Common myeloid progenitor, CD34-positive (primary cell): Measurements from ENCODE around the gene FAU.
A peak's percentile ranks its signal among the peaks of the same experiment; 100 is the strongest.
"Not testable (repeated sequence)": the region's sequence is repeated elsewhere in the genome, so short reads cannot be mapped to it uniquely, and the experiment has no call there.

Experiments
- CTCF ChIA-PET: fragments of 350-600 bp; sonication (Branson Sonifier 250); formaldehyde crosslinking; loops from one replicate; lab custom pipeline; 2021; ENCODE audit warnings: antibody characterized with exemption; lab: Charles Lee
- POLR2A ChIA-PET: fragments of 350-600 bp; sonication (Branson Sonifier 250); formaldehyde crosslinking; loops from one replicate; lab custom pipeline; 2021; ENCODE audit warnings: antibody characterized with exemption; lab: Charles Lee
- DNase-seq, 3 donors: peaks; one replicate each; pipeline versions ENCODE4 v3.0.0 to v3.0.0-alpha.2; 2013
- H3K27ac ChIP-seq, 2 experiments: 1 replicate in 1 of 2; 2 replicates in 1 of 2; pipeline ENCODE4 v1.7.0; 2013; ENCODE audit warnings: inconsistent platforms in 2 of 2, low read length in 2 of 2, mild to moderate bottlenecking in 2 of 2, low read depth in 1 of 2, moderate library complexity in 1 of 2; ENCODE audit not compliant: severe bottlenecking in 2 of 2, insufficient read depth in 1 of 2, poor library complexity in 1 of 2
- H3K27me3 ChIP-seq, 5 experiments: replicated peaks in 2 of 5; 1 replicate in 3 of 5; 2 replicates in 2 of 5; pipeline versions ENCODE4 v1.6.1 to v1.7.0; 2013; ENCODE audit warnings: low read length in 4 of 5, mild to moderate bottlenecking in 2 of 5, moderate library complexity in 2 of 5, inconsistent platforms in 1 of 5; ENCODE audit not compliant: insufficient read depth in 5 of 5, control insufficient read depth in 4 of 5
- H3K36me3 ChIP-seq, 4 experiments: 1 replicate in 2 of 4; 2 replicates in 2 of 4; pipeline versions ENCODE4 v1.6.1 to v1.7.0; 2013; ENCODE audit warnings: low read length in 3 of 4, control low read depth in 1 of 4, mild to moderate bottlenecking in 1 of 4; ENCODE audit not compliant: control insufficient read depth in 4 of 4, insufficient read depth in 4 of 4
- H3K4me1 ChIP-seq, 4 experiments: 1 replicate in 3 of 4; 2 replicates in 1 of 4; pipeline versions ENCODE4 v1.6.1 to v1.7.1; 2013; ENCODE audit warnings: low read length in 3 of 4, mild to moderate bottlenecking in 3 of 4, control low read depth in 1 of 4, inconsistent platforms in 1 of 4, moderate library complexity in 1 of 4; ENCODE audit not compliant: control insufficient read depth in 4 of 4, insufficient read depth in 4 of 4; ENCODE audit errors: control extremely low read depth in 1 of 4
- H3K4me3 ChIP-seq, 7 experiments: 1 replicate in 4 of 7; 2 replicates in 3 of 7; pipeline versions ENCODE4 v1.5.1 to v1.7.0; 2013; ENCODE audit warnings: mild to moderate bottlenecking in 7 of 7, low read length in 6 of 7, moderate library complexity in 6 of 7, inconsistent platforms in 2 of 7, low read depth in 2 of 7, control low read depth in 1 of 7; ENCODE audit not compliant: insufficient read depth in 4 of 7, control insufficient read depth in 1 of 7; ENCODE audit errors: extremely low read depth in 1 of 7
- H3K9me3 ChIP-seq, 5 experiments: 1 replicate in 4 of 5; 2 replicates in 1 of 5; pipeline versions ENCODE4 v1.6.1 to v1.7.1; 2013; ENCODE audit warnings: low read length in 4 of 5, mild to moderate bottlenecking in 2 of 5, inconsistent platforms in 1 of 5, low read depth in 1 of 5, moderate library complexity in 1 of 5; ENCODE audit not compliant: control insufficient read depth in 4 of 5, insufficient read depth in 2 of 5; ENCODE audit errors: control extremely low read depth in 1 of 5
- WGBS: methylation state at CpG from one replicate; pipeline ENCODE4 v1.1.5; 2013; ENCODE audit not compliant: insufficient coverage; 5-methylcytosine and 5-hydroxymethylcytosine counted together

The FAU gene

DNA sequence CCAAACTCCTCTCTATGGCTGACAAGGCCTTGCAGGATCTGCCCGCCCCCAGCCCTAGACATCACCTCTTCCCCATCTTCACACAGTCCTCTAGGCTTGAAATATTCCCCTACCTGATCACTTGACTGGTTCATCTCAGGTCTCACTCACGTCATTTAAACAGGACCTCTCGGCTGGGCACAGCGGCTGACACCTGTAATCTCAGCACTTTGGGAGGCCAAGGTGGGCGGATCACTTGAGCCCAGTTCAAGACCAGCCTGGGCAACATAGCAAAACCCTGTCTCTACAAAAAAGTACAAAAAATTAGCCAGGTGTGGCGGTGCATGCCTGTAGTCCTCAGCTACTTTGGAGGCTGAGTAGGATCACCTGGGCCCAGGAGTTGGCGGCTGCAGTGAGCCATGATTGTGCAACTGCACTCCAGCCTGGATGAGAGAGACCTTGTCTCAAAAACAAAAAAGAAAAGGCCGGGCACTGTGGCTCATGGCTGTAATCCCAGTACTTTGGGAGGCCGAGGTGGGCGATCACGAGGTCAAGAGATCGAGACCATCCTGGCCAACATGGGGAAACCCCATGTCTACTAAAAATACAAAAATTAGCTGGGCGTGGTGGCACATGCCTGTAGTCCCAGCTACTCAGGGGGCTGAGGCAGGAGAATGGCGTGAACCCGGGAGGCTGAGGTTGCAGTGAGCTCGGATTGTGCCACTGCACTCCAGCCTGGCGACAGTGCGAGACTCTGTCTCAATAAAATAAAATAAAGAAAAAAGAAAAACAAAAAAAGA lies 2.9 kb downstream of the FAU start:
- POLR2A ChIA-PET = interaction anchor here (1.4 to 3.7 kb wide), 2 partner anchors 13 to 16 kb away, joined by 5 to 26 read pairs; partner anchors contain the start of gene SYVN1
- DNase-seq, H3K4me3 ChIP-seq, H3K9me3 ChIP-seq, H3K27me3 ChIP-seq: not testable (repeated sequence)
- peaks cover 4 to 57% (median 22%) of the 10 kb centered on the region in 4 experiments for H3K36me3 ChIP-seq
- 98% methylated on average over 13 of the region's 18 CpGs for WGBS
- CTCF ChIA-PET = interaction anchor here (1.0 to 4.8 kb wide), 10 partner anchors 9 to 273 kb away, joined by 3 to 35 read pairs (median 10); partner anchors contain the start of genes CAPN1 and TM7SF2
- peaks cover 7 to 43% (median 29%) of the 10 kb centered on the region in 4 experiments for H3K4me1 ChIP-seq
- peak overlapping the region in 1 of 2 experiments; percentile 34 for H3K27ac ChIP-seq

DNA sequence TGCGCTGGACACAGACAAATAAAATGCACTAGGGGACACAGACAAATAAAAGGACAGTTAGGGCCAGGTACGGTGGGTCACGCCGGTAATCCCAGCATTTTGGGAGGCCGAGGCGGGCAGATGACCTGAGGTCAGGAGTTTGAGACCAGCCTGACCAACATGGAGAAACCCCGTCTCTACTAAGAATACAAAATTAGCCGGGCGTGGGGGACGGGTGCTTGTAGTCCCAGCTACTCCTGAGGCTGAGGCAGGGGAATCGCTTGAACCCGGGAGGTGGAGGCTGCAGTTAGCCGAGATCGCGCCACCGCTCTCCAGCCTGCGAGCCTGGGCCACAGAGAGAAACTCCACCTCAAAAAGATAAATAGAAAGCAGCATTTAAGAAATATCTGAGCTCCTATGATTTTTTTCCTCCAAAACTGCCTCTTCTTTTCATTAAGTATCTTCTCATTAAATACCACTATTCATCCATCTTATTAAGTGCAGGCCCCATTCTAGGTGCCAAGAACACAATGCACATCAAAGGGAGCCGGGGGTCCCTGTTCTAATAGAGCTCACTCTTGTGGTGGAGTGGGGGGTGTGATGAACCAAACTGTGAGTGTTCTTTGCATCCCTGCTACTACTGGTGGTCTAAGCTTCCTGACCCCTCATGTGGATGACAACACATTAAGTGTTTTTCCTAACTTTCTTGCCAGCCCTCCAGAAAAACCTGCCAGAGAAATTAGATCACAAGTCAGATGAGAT lies 3.7 kb downstream of the FAU start:
- no peaks in the 10 kb centered on the region for H3K9me3 ChIP-seq
- DNase-seq = no peak
- 96% methylated on average over 17 of the region's 18 CpGs for WGBS
- peaks cover 4 to 57% (median 22%) of the 10 kb centered on the region in 4 experiments for H3K36me3 ChIP-seq
- no peaks in the 10 kb centered on the region for H3K27me3 ChIP-seq
- peak overlapping the region in 1 of 2 experiments; percentile 34 for H3K27ac ChIP-seq
- peaks cover 7 to 50% (median 35%) of the 10 kb centered on the region in 4 experiments for H3K4me1 ChIP-seq
- ChIA-PET POLR2A (interaction anchor here (0.8 to 3.7 kb wide), 7 partner anchors 14 to 240 kb away, joined by 3 to 26 read pairs (median 5); partner anchors contain the start of genes ARL2, CAPN1, EHD1 and SYVN1), CTCF (interaction anchor here (0.8 to 4.8 kb wide), 13 partner anchors 8 to 331 kb away, joined by 3 to 35 read pairs (median 5); partner anchors contain the start of genes BATF2, CAPN1 and TM7SF2)
- H3K4me3 ChIP-seq = no peak overlapping the region

DNA sequence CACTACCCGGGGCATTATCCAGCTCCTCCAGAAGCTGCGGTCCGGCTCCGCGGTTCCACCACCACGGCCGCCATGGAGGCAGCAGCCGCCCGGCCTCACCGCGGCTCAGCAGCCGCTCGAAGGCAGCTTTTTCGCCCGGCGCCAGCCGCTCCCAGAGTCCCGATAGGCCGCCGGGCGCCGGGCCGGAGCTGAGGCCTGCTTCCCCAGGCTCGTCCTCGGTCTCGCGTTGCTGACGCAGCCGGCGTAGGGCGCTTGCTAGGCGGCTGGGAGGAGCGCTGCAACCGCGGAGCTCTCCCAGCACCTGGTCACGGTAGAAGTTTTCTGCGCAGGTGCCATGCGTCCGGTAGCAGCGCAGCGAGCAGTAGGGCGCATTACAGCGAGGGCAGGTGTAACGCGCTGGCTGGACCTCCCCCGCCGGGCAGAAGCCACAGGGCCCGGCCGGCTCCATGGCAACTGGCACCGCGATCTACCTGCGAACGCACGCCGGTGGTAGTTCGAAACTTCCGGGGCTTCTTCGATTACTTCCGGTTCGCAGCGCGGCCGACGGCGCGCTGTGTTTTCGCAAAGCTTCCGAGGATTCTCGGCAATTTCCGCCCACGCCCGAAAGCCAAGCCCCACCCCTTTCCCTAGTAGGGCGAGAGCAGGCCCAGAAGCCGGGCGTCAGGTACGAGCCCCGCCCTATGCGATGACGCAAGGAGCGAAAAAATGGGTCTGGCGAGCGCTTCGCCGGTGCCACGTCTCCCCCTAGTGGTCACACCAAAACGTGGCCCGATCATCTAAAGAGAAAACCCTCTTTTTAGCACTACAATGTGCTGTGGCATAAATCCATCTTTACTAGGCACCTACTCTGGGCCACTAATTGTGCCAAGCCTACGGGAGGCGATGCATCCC lies 4.5 kb downstream of the FAU start, which contains the start of gene ZNHIT2:
Gene ZNHIT2, minus strand, starts transcription at position 496 of the 891 bp plus-strand sequence. Its CDS starts 48 bp downstream, at position 448.
- peak within 1 kb of the TSS; percentile 50 to 90 (median 88) for H3K4me3 ChIP-seq
- H3K27ac ChIP-seq = peak within 1 kb of the TSS; percentile 68 to 86
- ChIA-PET CTCF (interaction anchor here (0.8 to 3.4 kb wide), 14 partner anchors 8 to 330 kb away, joined by 3 to 23 read pairs (median 4); partner anchors contain the start of genes BATF2, CAPN1 and SPDYC), POLR2A (interaction anchor here (0.8 to 3.7 kb wide), 10 partner anchors 10 to 239 kb away, joined by 3 to 26 read pairs (median 4); partner anchors contain the start of genes ARL2, CAPN1, EHD1 and SYVN1)
- under 1% methylated on average over 82 of the region's 89 CpGs for WGBS
- DNase-seq = peak; percentile 99 to 100 (median 99)
- peaks cover 6 to 52% (median 36%) of the 10 kb centered on the region in 4 experiments for H3K4me1 ChIP-seq
- no peaks in the 10 kb centered on the region for H3K9me3 ChIP-seq
- no peaks in the 10 kb centered on the region for H3K27me3 ChIP-seq
- peaks cover 4 to 57% (median 22%) of the 10 kb centered on the region in 4 experiments for H3K36me3 ChIP-seq

DNA sequence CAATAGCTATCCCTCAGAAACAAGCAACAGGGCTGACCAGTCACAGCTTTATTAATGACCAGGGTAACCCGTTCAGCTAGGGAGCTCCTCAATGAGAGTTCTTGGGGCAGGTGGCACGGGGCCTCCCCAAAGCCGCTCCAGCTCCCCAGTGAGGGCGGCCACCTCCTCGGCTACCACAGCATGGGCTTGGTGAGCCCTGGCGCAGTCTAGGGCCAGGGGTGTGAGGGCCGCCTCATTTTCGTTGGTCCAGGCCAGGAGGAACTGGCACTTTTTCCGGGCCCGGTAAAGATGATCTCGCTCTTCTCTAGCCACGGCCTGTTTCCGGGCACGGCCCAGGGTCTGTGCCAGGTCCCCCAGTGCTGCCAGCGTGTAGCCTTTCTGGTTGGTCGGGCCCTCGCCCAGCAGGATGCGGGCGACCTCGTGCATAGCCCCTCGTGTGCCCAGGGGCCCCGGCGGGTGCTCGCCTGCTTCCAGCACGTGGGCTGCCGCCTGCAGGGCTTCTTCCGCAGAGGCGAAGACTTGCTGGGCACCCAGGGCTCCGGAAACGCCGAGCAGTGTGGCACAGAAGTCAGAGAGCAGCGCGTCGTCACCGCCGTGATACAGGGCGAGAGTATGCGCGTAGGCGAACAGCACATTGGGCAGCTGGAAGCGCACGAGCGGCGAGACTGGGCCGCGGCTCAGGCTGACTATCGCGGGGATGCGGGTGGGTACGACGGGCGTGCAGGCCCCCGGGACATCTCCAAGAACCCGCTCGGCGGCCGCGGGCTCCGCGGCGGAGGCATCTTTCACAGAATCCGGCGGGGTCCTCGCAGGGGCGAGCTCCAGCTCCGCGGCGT lies 5.3 kb downstream of the FAU start:
- 29% methylated on average over 68 of the region's 68 CpGs for WGBS
- H3K4me3 ChIP-seq = peak overlapping the region; percentile 50 to 90 (median 88)
- H3K4me1 ChIP-seq = peaks cover 6 to 58% (median 42%) of the 10 kb centered on the region in 4 experiments
- H3K9me3 ChIP-seq = no peaks in the 10 kb centered on the region
- ChIA-PET CTCF (interaction anchor here (0.8 to 3.4 kb wide), 11 partner anchors 7 to 329 kb away, joined by 3 to 23 read pairs (median 5); partner anchors contain the start of genes CAPN1, SPDYC and VPS51), POLR2A (interaction anchor here (1.0 to 3.7 kb wide), 5 partner anchors 11 to 65 kb away, joined by 3 to 26 read pairs (median 5); partner anchors contain the start of genes CAPN1 and SYVN1)
- peak in 2 of 3 donors; percentile 57 to 68 for DNase-seq
- H3K27me3 ChIP-seq = no peaks in the 10 kb centered on the region
- peak overlapping the region; percentile 68 to 86 for H3K27ac ChIP-seq
- H3K36me3 ChIP-seq = peaks cover 4 to 57% (median 22%) of the 10 kb centered on the region in 4 experiments

DNA sequence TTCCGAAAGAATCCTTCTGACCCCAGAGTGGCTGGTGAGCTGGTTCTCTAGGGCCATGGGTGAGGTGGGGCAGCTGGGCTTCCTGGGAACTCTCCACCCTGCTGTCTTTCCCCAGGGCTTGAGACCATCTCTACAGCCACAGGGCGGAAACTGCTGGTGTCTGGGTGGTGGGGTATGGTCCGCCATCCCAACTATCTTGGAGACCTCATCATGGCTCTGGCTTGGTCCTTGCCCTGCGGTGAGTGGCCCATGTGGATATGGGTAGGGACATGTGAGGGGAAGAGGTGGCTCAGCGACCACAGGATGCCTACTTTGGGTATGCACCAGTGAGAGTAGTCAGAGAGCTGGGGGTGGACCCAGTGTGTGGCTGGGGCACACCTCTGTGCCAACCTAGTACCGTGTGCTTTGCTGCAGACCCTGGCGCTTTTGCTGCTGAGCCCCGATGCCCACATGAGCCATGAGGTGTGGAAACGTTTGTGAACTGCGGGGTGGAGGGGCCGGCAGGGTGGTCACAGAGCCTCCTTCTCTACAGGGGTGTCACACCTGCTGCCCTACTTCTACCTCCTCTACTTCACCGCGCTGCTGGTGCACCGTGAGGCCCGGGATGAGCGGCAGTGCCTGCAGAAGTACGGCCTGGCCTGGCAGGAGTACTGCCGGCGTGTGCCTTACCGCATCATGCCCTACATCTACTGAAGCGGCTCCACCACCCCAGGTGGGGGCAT lies 6.4 kb downstream of the FAU start:
- 98% methylated on average over 20 of the region's 21 CpGs for WGBS
- H3K27ac ChIP-seq = no peak overlapping the region
- H3K4me3 ChIP-seq = no peak overlapping the region
- DNase-seq = no peak
- H3K36me3 ChIP-seq = peaks cover 4 to 55% (median 21%) of the 10 kb centered on the region in 4 experiments
- H3K27me3 ChIP-seq = no peaks in the 10 kb centered on the region
- ChIA-PET CTCF (interaction anchor here (0.8 to 3.3 kb wide), 4 partner anchors 10 to 65 kb away, joined by 3 to 14 read pairs (median 4); partner anchors contain the start of gene VPS51), POLR2A (interaction anchor here (3.7 kb wide), 1 partner anchor 19 kb away, joined by 26 read pairs; the partner anchor contains the start of gene SYVN1)
- peaks cover 0 to 60% (median 41%) of the 10 kb centered on the region in 4 experiments for H3K4me1 ChIP-seq
- H3K9me3 ChIP-seq = no peaks in the 10 kb centered on the region
